Measurements from ENCODE around the gene PPP2R1B. TPM values are rescaled to one million over a fixed set of nuclear protein-coding genes. Genes with fewer than 3 reads are reported as not detected.

The PPP2R1B gene
- total RNA-seq, 1 donor from 2014 or later: 38.5 TPM

GRCh38 chr11:111696556-111696955, 69.6 kb downstream of the PPP2R1B start:
- Mint-ChIP-seq H3K27me3 (ENCODE audit: unreplicated experiment) (no peaks in the 10 kb centered on the region), H3K9me3 (ENCODE audit: unreplicated experiment) (no peaks in the 10 kb centered on the region), H3K36me3 (ENCODE audit: low read depth, unreplicated experiment) (no peaks in the 10 kb centered on the region), H3K27ac (ENCODE audit: unreplicated experiment) (no peak overlapping the region), H3K4me1 (ENCODE audit: unreplicated experiment) (no peaks in the 10 kb centered on the region), H3K4me3 (ENCODE audit: unreplicated experiment) (no peak overlapping the region)
- TF ChIP-seq, protein P1, sequence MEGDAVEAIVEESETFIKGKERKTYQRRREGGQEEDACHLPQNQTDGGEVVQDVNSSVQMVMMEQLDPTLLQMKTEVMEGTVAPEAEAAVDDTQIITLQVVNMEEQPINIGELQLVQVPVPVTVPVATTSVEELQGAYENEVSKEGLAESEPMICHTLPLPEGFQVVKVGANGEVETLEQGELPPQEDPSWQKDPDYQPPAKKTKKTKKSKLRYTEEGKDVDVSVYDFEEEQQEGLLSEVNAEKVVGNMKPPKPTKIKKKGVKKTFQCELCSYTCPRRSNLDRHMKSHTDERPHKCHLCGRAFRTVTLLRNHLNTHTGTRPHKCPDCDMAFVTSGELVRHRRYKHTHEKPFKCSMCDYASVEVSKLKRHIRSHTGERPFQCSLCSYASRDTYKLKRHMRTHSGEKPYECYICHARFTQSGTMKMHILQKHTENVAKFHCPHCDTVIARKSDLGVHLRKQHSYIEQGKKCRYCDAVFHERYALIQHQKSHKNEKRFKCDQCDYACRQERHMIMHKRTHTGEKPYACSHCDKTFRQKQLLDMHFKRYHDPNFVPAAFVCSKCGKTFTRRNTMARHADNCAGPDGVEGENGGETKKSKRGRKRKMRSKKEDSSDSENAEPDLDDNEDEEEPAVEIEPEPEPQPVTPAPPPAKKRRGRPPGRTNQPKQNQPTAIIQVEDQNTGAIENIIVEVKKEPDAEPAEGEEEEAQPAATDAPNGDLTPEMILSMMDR (IDR thresholded peaks at IDR 0.05; ENCODE audit: unreplicated experiment): no peak
- no peak for DNase-seq (ENCODE audit: low spot score)

- no peak for DNase-seq (ENCODE audit: low spot score)
These were observed 71.3 kb downstream of the PPP2R1B start for GRCh38 chr11:111694851-111695250.

GRCh38 chr11:111693224-111693937, 72.8 kb downstream of the PPP2R1B start:
- TF ChIP-seq, protein P1 (IDR thresholded peaks at IDR 0.05; ENCODE audit: unreplicated experiment): no peak
- DNase-seq (ENCODE audit: low spot score): no peak
- no peaks in the 10 kb centered on the region for H3K27me3 Mint-ChIP-seq (ENCODE audit: unreplicated experiment)
- no peak overlapping the region for H3K27ac Mint-ChIP-seq (ENCODE audit: unreplicated experiment)
- no peak overlapping the region for H3K4me3 Mint-ChIP-seq (ENCODE audit: unreplicated experiment)
- no peaks in the 10 kb centered on the region for H3K36me3 Mint-ChIP-seq (ENCODE audit: low read depth, unreplicated experiment)
- H3K4me1 Mint-ChIP-seq (ENCODE audit: unreplicated experiment): no peaks in the 10 kb centered on the region
- no peaks in the 10 kb centered on the region for H3K9me3 Mint-ChIP-seq (ENCODE audit: unreplicated experiment)

More at GRCh38 chr11:111694851-111695250, 71.3 kb downstream of the PPP2R1B start:
- no peak overlapping the region for H3K4me3 Mint-ChIP-seq (ENCODE audit: unreplicated experiment)
- H3K36me3 Mint-ChIP-seq (ENCODE audit: low read depth, unreplicated experiment): no peaks in the 10 kb centered on the region
- H3K4me1 Mint-ChIP-seq (ENCODE audit: unreplicated experiment): no peaks in the 10 kb centered on the region
- H3K9me3 Mint-ChIP-seq (ENCODE audit: unreplicated experiment): no peaks in the 10 kb centered on the region
- TF ChIP-seq, protein P1 (IDR thresholded peaks at IDR 0.05; ENCODE audit: unreplicated experiment): no peak
- H3K27ac Mint-ChIP-seq (ENCODE audit: unreplicated experiment): no peak overlapping the region
- H3K27me3 Mint-ChIP-seq (ENCODE audit: unreplicated experiment): no peaks in the 10 kb centered on the region

DNA sequence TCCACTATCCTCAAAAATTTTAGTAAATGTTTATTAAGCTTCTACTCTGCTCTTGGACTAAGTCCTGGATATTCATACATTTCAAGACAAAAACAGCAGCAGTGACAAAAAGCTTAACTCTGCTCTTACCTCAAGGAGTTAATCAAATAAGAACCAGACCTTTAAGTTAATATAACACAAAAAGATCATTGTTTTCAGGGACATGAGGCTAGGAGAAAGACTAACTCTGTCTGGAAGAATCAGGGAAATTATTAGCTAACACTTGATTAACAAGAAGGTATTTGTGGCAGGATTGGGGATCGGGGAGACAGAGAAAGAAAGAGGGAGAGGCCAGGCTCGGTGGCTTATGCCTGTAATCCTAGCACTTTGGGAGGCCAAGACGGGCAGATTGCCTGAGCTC, 74.4 kb downstream of the PPP2R1B start:
- Mint-ChIP-seq H3K4me3 (ENCODE audit: unreplicated experiment) (no peak overlapping the region), H3K4me1 (ENCODE audit: unreplicated experiment) (no peaks in the 10 kb centered on the region)

DNA sequence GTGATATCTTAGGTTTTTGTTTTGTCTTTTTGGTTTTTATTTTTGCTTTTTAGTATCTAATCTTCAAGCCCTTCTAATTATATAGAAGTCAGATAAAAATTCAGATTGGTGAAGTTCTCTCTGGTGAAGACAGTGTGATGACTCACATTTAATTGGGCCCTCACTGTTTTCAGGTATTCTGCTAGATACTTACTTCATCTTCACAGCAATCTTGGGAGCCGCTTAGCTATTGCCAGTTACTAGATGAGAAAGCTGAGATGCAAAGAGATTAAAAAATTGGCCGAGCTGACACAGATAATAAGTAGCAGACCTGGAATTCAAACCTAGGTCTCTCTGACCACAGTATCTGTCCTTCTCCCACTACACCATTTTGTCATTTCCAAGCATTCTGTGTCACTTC, 75.0 kb downstream of the PPP2R1B start:
- Mint-ChIP-seq H3K27ac (ENCODE audit: unreplicated experiment) (no peak overlapping the region), H3K4me1 (ENCODE audit: unreplicated experiment) (no peaks in the 10 kb centered on the region)
- DNase-seq (ENCODE audit: low spot score): no peak

More for the DNA sequence above, 74.4 kb downstream of the PPP2R1B start:
- Mint-ChIP-seq H3K9me3 (ENCODE audit: unreplicated experiment) (no peaks in the 10 kb centered on the region), H3K27me3 (ENCODE audit: unreplicated experiment) (no peaks in the 10 kb centered on the region), H3K36me3 (ENCODE audit: low read depth, unreplicated experiment) (no peaks in the 10 kb centered on the region), H3K27ac (ENCODE audit: unreplicated experiment) (peak overlapping the region; percentile 37)
- DNase-seq (ENCODE audit: low spot score): no peak
- TF ChIP-seq, protein P1 (IDR thresholded peaks at IDR 0.05; ENCODE audit: unreplicated experiment): no peak

More for the DNA sequence above, 75.0 kb downstream of the PPP2R1B start:
- H3K9me3 Mint-ChIP-seq (ENCODE audit: unreplicated experiment): no peaks in the 10 kb centered on the region
- H3K27me3 Mint-ChIP-seq (ENCODE audit: unreplicated experiment): no peaks in the 10 kb centered on the region
- no peaks in the 10 kb centered on the region for H3K36me3 Mint-ChIP-seq (ENCODE audit: low read depth, unreplicated experiment)
- TF ChIP-seq, protein P1 (IDR thresholded peaks at IDR 0.05; ENCODE audit: unreplicated experiment): no peak
- no peak overlapping the region for H3K4me3 Mint-ChIP-seq (ENCODE audit: unreplicated experiment)

All from endothelial cell (in vitro differentiated cells).